ENCODE data around the gene FAM156A.
"Not testable (repeated sequence)": the region's sequence is repeated elsewhere in the genome, so short reads cannot be mapped to it uniquely, and the experiment has no call there.

Gene FAM156A

GRCh38 chrX:52966993-52967738 is 8.8 kb upstream of the FAM156A start:
- not testable (repeated sequence) for DNase-seq (ENCODE audit: low read depth in 2 of 2)

GRCh38 chrX:52958961-52959360 is 643 bp upstream of the FAM156A start:
- DNase-seq (ENCODE audit: low read depth in 2 of 2) = not testable (repeated sequence)

- DNase-seq (ENCODE audit: low read depth in 2 of 2) = not testable (repeated sequence)
These were observed 8.4 kb downstream of the FAM156A start for GRCh38 chrX:52949884-52950283.

- not testable (repeated sequence) for DNase-seq (ENCODE audit: low read depth in 2 of 2)
These were observed 9.0 kb downstream of the FAM156A start for GRCh38 chrX:52949325-52949724.

- DNase-seq (ENCODE audit: low read depth in 2 of 2) = not testable (repeated sequence)
These were observed 10.1 kb downstream of the FAM156A start for GRCh38 chrX:52948265-52948664.

- DNase-seq (ENCODE audit: low read depth in 2 of 2) = not testable (repeated sequence)
These were observed 10.8 kb downstream of the FAM156A start for GRCh38 chrX:52947501-52947900.

- not testable (repeated sequence) for DNase-seq (ENCODE audit: low read depth in 2 of 2)
These were observed 12.4 kb downstream of the FAM156A start for GRCh38 chrX:52945838-52946494.

GRCh38 chrX:52941728-52942127 is 16.6 kb downstream of the FAM156A start:
- DNase-seq (ENCODE audit: low read depth in 2 of 2) = not testable (repeated sequence)

GRCh38 chrX:52940704-52941103 is 17.6 kb downstream of the FAM156A start:
- not testable (repeated sequence) for DNase-seq (ENCODE audit: low read depth in 2 of 2)

GRCh38 chrX:52935470-52935784 is 22.9 kb downstream of the FAM156A start:
- not testable (repeated sequence) for DNase-seq (ENCODE audit: low read depth in 2 of 2)

- peak; percentile 89 to 90 for DNase-seq (ENCODE audit: low read depth in 2 of 2)
These were observed 23.4 kb downstream of the FAM156A start for GRCh38 chrX:52934704-52935469.

GRCh38 chrX:52933976-52934703 is 24.2 kb downstream of the FAM156A start:
- DNase-seq (ENCODE audit: low read depth in 2 of 2) = no peak

GRCh38 chrX:52933213-52933612 is 25.1 kb downstream of the FAM156A start:
- no peak for DNase-seq (ENCODE audit: low read depth in 2 of 2)

- DNase-seq (ENCODE audit: low read depth in 2 of 2) = not testable (repeated sequence)
These were observed 28.1 kb downstream of the FAM156A start for GRCh38 chrX:52930214-52930613.

- DNase-seq (ENCODE audit: low read depth in 2 of 2) = no peak
These were observed 34.5 kb downstream of the FAM156A start for GRCh38 chrX:52923781-52924241.

GRCh38 chrX:52914704-52915103 is 43.6 kb downstream of the FAM156A start:
- not testable (repeated sequence) for DNase-seq (ENCODE audit: low read depth in 2 of 2)

- not testable (repeated sequence) for DNase-seq (ENCODE audit: low read depth in 2 of 2)
These were observed 44.6 kb downstream of the FAM156A start for GRCh38 chrX:52913681-52914080.

- DNase-seq (ENCODE audit: low read depth in 2 of 2) = not testable (repeated sequence)
These were observed 48.9 kb downstream of the FAM156A start for GRCh38 chrX:52909313-52909969.

- DNase-seq (ENCODE audit: low read depth in 2 of 2) = not testable (repeated sequence)
These were observed 50.4 kb downstream of the FAM156A start for GRCh38 chrX:52907900-52908299.

GRCh38 chrX:52907137-52907536 is 51.2 kb downstream of the FAM156A start:
- DNase-seq (ENCODE audit: low read depth in 2 of 2) = not testable (repeated sequence)

- DNase-seq (ENCODE audit: low read depth in 2 of 2) = not testable (repeated sequence)
These were observed 52.2 kb downstream of the FAM156A start for GRCh38 chrX:52906072-52906471.

Measured in fibroblast of skin of left quadriceps (primary cell).